H1 (cell line): ENCODE data around the gene PIK3C2G. TPM values are rescaled to one million over a fixed set of nuclear protein-coding genes. Genes with fewer than 3 reads are reported as not detected.

Source experiments
- CTCF ChIA-PET: fragments of 300-600 bp; sonication (Branson Sonifier 250); formaldehyde crosslinking; loops from one replicate; lab custom pipeline; 2021; ENCODE audit not compliant: partially characterized antibody; lab: Charles Lee
- POLR2A ChIA-PET: fragments of 300-600 bp; sonication (Branson Sonifier 250); formaldehyde crosslinking; loops from one replicate; lab custom pipeline; 2021; ENCODE audit warnings: inconsistent platforms; ENCODE audit not compliant: partially characterized antibody; lab: Charles Lee
- DNase-seq, 2 experiments: peaks; one replicate each; pipeline versions ENCODE4 v3.0.0 to v3.0.0-alpha.2; 2010 to 2022; ENCODE audit warnings: low spot score in 2 of 2, low read depth in 1 of 2, mixed read lengths in 1 of 2
- FAIRE-seq: peaks from 2 replicates; lab custom pipeline; 2011; peaks lifted over from hg19 to GRCh38; lab: Jason Lieb, UNC
- H2AFZ ChIP-seq: 2 replicates; pipeline ENCODE4 v1.8.1; 2012; ENCODE audit warnings: low read length, inconsistent platforms
- H2AK5ac ChIP-seq: 2 replicates; pipeline ENCODE4 v1.6.1; 2013; ENCODE audit warnings: low read depth, low read length
- H2BK120ac ChIP-seq: replicated peaks from 2 replicates; pipeline ENCODE3; 2013; ENCODE audit warnings: low read depth, low read length, inconsistent platforms
- H2BK12ac ChIP-seq: 2 replicates; pipeline ENCODE4 v1.6.1; 2013; ENCODE audit warnings: low read depth, low read length
- H2BK15ac ChIP-seq: 2 replicates; pipeline ENCODE4 v1.6.1; 2013; ENCODE audit warnings: low read length
- H2BK20ac ChIP-seq: 2 replicates; pipeline ENCODE4 v1.6.1; 2013; ENCODE audit warnings: low read length
- H2BK5ac ChIP-seq: 2 replicates; pipeline ENCODE4 v1.6.1; 2013; ENCODE audit warnings: low read depth, low read length
- H3K14ac ChIP-seq: 2 replicates; pipeline ENCODE4 v1.6.1; 2013; ENCODE audit warnings: inconsistent platforms; ENCODE audit not compliant: insufficient read length
- H3K18ac ChIP-seq: 2 replicates; pipeline ENCODE4 v1.6.1; 2013; ENCODE audit warnings: low read length; ENCODE audit errors: extremely low read depth
- H3K23ac ChIP-seq: 2 replicates; pipeline ENCODE4 v1.6.1; 2013; ENCODE audit warnings: inconsistent platforms; ENCODE audit not compliant: insufficient read length
- H3K23me2 ChIP-seq: 2 replicates; pipeline ENCODE4 v1.6.1; 2013; ENCODE audit warnings: low read depth, low read length
- H3K27ac ChIP-seq: 2 replicates; pipeline ENCODE4 v1.6.1; 2011; ENCODE audit warnings: low read depth, low read length, inconsistent platforms
- H3K27me3 ChIP-seq, 4 experiments: replicated peaks in 1 of 4; 1 replicate in 1 of 4; 2 replicates in 3 of 4; pipeline versions ENCODE4 v1.6.1 to v1.8.1; 2011 to 2013; ENCODE audit warnings: low read length in 3 of 4, mild to moderate bottlenecking in 3 of 4, inconsistent platforms in 2 of 4, mixed read lengths in 2 of 4, moderate library complexity in 1 of 4; ENCODE audit not compliant: control insufficient read depth in 3 of 4, insufficient read depth in 3 of 4; ENCODE audit errors: extremely low read depth in 1 of 4
- H3K36me3 ChIP-seq, 4 experiments: 2 replicates each; pipeline versions ENCODE4 v1.6.1 to v1.8.1; 2011 to 2013; ENCODE audit warnings: mild to moderate bottlenecking in 4 of 4, low read length in 3 of 4, moderate library complexity in 2 of 4, control low read depth in 1 of 4, inconsistent platforms in 1 of 4; ENCODE audit not compliant: insufficient read depth in 4 of 4, control insufficient read depth in 2 of 4
- H3K4ac ChIP-seq: replicated peaks from 2 replicates; pipeline ENCODE3; 2013; ENCODE audit warnings: low read length, low read depth, mixed read lengths, inconsistent platforms; ENCODE audit not compliant: insufficient read length
- H3K4me1 ChIP-seq, 4 experiments: replicated peaks in 1 of 4; 1 replicate in 1 of 4; 2 replicates in 3 of 4; pipeline versions ENCODE4 v1.6.1 to v1.8.1; 2011 to 2013; ENCODE audit warnings: low read length in 3 of 4, inconsistent platforms in 2 of 4, mixed read lengths in 1 of 4; ENCODE audit not compliant: insufficient read depth in 4 of 4, control insufficient read depth in 3 of 4
- H3K4me2 ChIP-seq, 2 experiments: 2 replicates each; pipeline versions ENCODE4 v1.6.1 to v1.8.1; 2011 to 2013; ENCODE audit warnings: low read depth in 2 of 2, low read length in 2 of 2, control low read depth in 1 of 2, inconsistent platforms in 1 of 2, mild to moderate bottlenecking in 1 of 2; ENCODE audit not compliant: insufficient read depth in 1 of 2
- H3K4me3 ChIP-seq, 4 experiments: fragments of 200-600, 300-600 bp in 1 of 4; sonication (generic), shearing (Covaris generic), sonication (Bioruptor Twin) in 1 of 4; 2 replicates each; pipeline versions ENCODE4 v1.5.1 to v1.8.1; 2011 to 2016; ENCODE audit warnings: low read length in 4 of 4, low read depth in 3 of 4, control low read depth in 2 of 4, inconsistent platforms in 2 of 4, mild to moderate bottlenecking in 2 of 4, mixed read lengths in 1 of 4, moderate library complexity in 1 of 4; ENCODE audit not compliant: insufficient read depth in 2 of 4; ENCODE audit errors: extremely low read depth in 1 of 4
- H3K56ac ChIP-seq: replicated peaks from 2 replicates; pipeline ENCODE3; 2013; ENCODE audit warnings: low read depth, mild to moderate bottlenecking, mixed read lengths, low read length, inconsistent platforms; ENCODE audit not compliant: insufficient read length
- H3K79me1 ChIP-seq: 2 replicates; pipeline ENCODE4 v1.6.1; 2013; ENCODE audit warnings: low read depth, low read length, control low read depth
- H3K79me2 ChIP-seq, 2 experiments: 2 replicates each; pipeline versions ENCODE4 v1.6.1 to v1.8.1; 2012 to 2013; ENCODE audit warnings: low read length in 2 of 2, mild to moderate bottlenecking in 2 of 2, inconsistent platforms in 1 of 2; ENCODE audit not compliant: insufficient read depth in 2 of 2, control insufficient read depth in 1 of 2
- H3K9ac ChIP-seq, 4 experiments: replicated peaks in 1 of 4; 1 replicate in 1 of 4; 2 replicates in 3 of 4; pipeline versions ENCODE4 v1.6.1 to v1.8.1; 2011 to 2013; ENCODE audit warnings: low read depth in 3 of 4, low read length in 3 of 4, control low read depth in 2 of 4, mild to moderate bottlenecking in 2 of 4, moderate library complexity in 2 of 4, inconsistent platforms in 1 of 4; ENCODE audit errors: extremely low read depth in 1 of 4
- H3K9me3 ChIP-seq, 2 experiments: 2 replicates each; pipeline versions ENCODE4 v1.6.1 to v1.8.1; 2012 to 2013; ENCODE audit warnings: mild to moderate bottlenecking in 2 of 2, moderate library complexity in 2 of 2, control low read depth in 1 of 2, inconsistent platforms in 1 of 2, low read depth in 1 of 2, low read length in 1 of 2, mixed read lengths in 1 of 2; ENCODE audit not compliant: insufficient read depth in 2 of 2
- H4K20me1 ChIP-seq, 2 experiments: replicated peaks in 1 of 2; 2 replicates each; pipeline versions ENCODE3 to v1.8.1; 2011 to 2013; ENCODE audit warnings: inconsistent platforms in 2 of 2, low read length in 2 of 2, mild to moderate bottlenecking in 1 of 2; ENCODE audit not compliant: insufficient read depth in 2 of 2, control insufficient read depth in 1 of 2
- H4K5ac ChIP-seq: 2 replicates; pipeline ENCODE4 v1.6.1; 2013; ENCODE audit warnings: low read length, low read depth, mixed read lengths, inconsistent platforms; ENCODE audit not compliant: insufficient read length
- H4K8ac ChIP-seq: 2 replicates; pipeline ENCODE4 v1.8.0; 2013; ENCODE audit warnings: mild to moderate bottlenecking, moderate library complexity, low read length, inconsistent platforms; ENCODE audit not compliant: insufficient read depth; ENCODE audit errors: extremely low read depth
- H4K91ac ChIP-seq: replicated peaks from 2 replicates; pipeline ENCODE3; 2013; ENCODE audit warnings: low read length, mixed read lengths, inconsistent platforms; ENCODE audit not compliant: insufficient read length
- CHD1 ChIP-seq: IDR thresholded peaks from 2 replicates; pipeline ENCODE4 v1.6.1; 2012; ENCODE audit warnings: low read depth, low read length, improper control_type of control experiment
- CHD2 ChIP-seq: IDR thresholded peaks from 2 replicates; pipeline ENCODE4 v1.6.1; 2012; ENCODE audit warnings: low read length, improper control_type of control experiment
- EGR1 ChIP-seq: IDR thresholded peaks from 2 replicates; pipeline ENCODE4 v1.6.1; 2011; ENCODE audit warnings: low read depth, low read length, borderline replicate concordance
- HDAC6 ChIP-seq: IDR thresholded peaks from one replicate; pipeline ENCODE4 v1.7.1; 2012; ENCODE audit warnings: low read depth, mild to moderate bottlenecking, inconsistent platforms, low read length, moderate library complexity
- KDM1A ChIP-seq: fragments of 200-600, 300-600 bp; sonication (generic); IDR thresholded peaks from 2 replicates; pipeline ENCODE4 v1.7.1; 2016; ENCODE audit warnings: mild to moderate bottlenecking, low read length, borderline replicate concordance
- MAFK ChIP-seq: IDR thresholded peaks from 2 replicates; pipeline ENCODE4 v1.6.1; 2012; ENCODE audit warnings: low read depth, mild to moderate bottlenecking, improper control_type of control experiment, low read length
- NRF1 ChIP-seq: IDR thresholded peaks from 2 replicates; pipeline ENCODE4 v1.6.1; 2011; ENCODE audit warnings: mild to moderate bottlenecking, low read depth, low read length, improper control_type of control experiment
- POLR2AphosphoS5 ChIP-seq: IDR thresholded peaks from 2 replicates; pipeline ENCODE4 v1.6.1; 2011; ENCODE audit warnings: low read depth, low read length
- RXRA ChIP-seq: IDR thresholded peaks from 2 replicates; pipeline ENCODE4 v1.6.1; 2011; ENCODE audit warnings: low read depth, mild to moderate bottlenecking, low read length, moderate library complexity; ENCODE audit not compliant: insufficient read depth
- SP4 ChIP-seq: IDR thresholded peaks from 2 replicates; pipeline ENCODE4 v1.6.1; 2012; ENCODE audit warnings: low read length, inconsistent platforms
- YY1 ChIP-seq: IDR thresholded peaks from 2 replicates; pipeline ENCODE4 v1.6.1; 2011; ENCODE audit warnings: low read depth, mild to moderate bottlenecking, low read length
- WGBS, 2 experiments: shearing (Covaris generic) in 1 of 2; methylation state at CpG; one replicate each; pipeline versions ENCODE4 v1.1.6 to v1.1.7; 2013 to 2015; ENCODE audit warnings: low lambda C conversion rate in 2 of 2, mixed read lengths in 2 of 2, inconsistent platforms in 1 of 2, low coverage in 1 of 2, missing lambda C conversion rate in 1 of 2; ENCODE audit not compliant: insufficient replicate concordance in 2 of 2, insufficient coverage in 1 of 2, insufficient read length in 1 of 2; ENCODE audit errors: extremely low coverage in 1 of 2, missing lambda C conversion rate in 1 of 2; 5-methylcytosine and 5-hydroxymethylcytosine counted together
- polyA plus RNA-seq, 7 experiments: library from polyadenylated mRNA; depleted of rRNA in 3 of 7; stranded (reverse) in 5 of 7; unstranded in 2 of 7; fragments of >200 nt in 5 of 7; fragments of 200-250 nt in 2 of 7; gene quantifications; 1 replicate in 5 of 7; 2 replicates in 1 of 7; 4 replicates in 1 of 7; pipeline versions ENCODE4 v1.2.1 to v1.2.3, GENCODE V29; 2011 to 2013; ENCODE audit warnings: missing spikeins in 2 of 7, mixed read lengths in 2 of 7
- total RNA-seq: library from RNA; stranded (reverse); fragmentation: NEBNext Ultra II Directional; extraction: Animal tissue kit (Norgen Biotek cat#: 25700); gene quantifications from 2 replicates; pipeline ENCODE4 v1.2.1, GENCODE V29; 2021
- TF ChIP-seq, protein P1 (sequence below): IDR thresholded peaks from 2 replicates; pipeline ENCODE4 v1.6.1; 2012; ENCODE audit warnings: inconsistent platforms

The PIK3C2G gene
- total and polyA plus RNA-seq, 2 of the 8 experiments (the other 6 are each of a cell fraction or from before 2014, with no cell fraction given): not detected

DNA sequence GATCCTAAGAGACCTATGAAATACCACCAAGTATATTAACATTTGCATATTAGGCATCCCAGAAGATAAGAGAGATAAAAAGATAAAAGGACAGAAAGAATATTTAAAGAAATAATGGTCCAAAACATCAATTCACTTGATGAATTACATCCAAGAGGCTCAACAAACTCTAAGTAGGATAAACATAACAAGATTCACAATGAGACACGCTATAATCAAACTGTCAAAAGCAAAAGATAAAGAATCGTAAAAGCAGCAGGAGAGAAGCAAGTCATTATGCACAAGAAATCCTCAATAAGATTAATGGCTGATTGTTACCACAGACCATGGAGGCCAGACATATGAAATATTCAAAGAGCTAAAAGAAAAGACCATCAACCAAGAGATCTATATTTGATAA is 396.9 kb downstream of the PIK3C2G start:
- DNase-seq: no peak
- Histone ChIP-seq H2BK5ac (no peak overlapping the region), H3K18ac (no peak overlapping the region), H2BK20ac (no peak overlapping the region), H3K4me2 (no peak overlapping the region), H3K4me3 (no peak overlapping the region), H3K27ac (no peak overlapping the region), H2AFZ (no peak overlapping the region), H2BK120ac (no peak overlapping the region), H3K79me2 (no peaks in the 10 kb centered on the region), H4K20me1 (no peaks in the 10 kb centered on the region), H3K23me2 (no peaks in the 10 kb centered on the region), H2AK5ac (no peak overlapping the region), H3K27me3 (no peaks in the 10 kb centered on the region), H2BK15ac (no peak overlapping the region), H3K79me1 (no peaks in the 10 kb centered on the region), H3K14ac (no peak overlapping the region), H3K23ac (no peak overlapping the region), H4K8ac (no peak overlapping the region), H4K91ac (no peak overlapping the region), H3K9me3 (no peaks in the 10 kb centered on the region), H3K4me1 (no peaks in the 10 kb centered on the region), H3K56ac (no peak overlapping the region), H2BK12ac (no peak overlapping the region), H4K5ac (no peak overlapping the region), H3K4ac (no peak overlapping the region), H3K9ac (no peak overlapping the region), H3K36me3 (no peaks in the 10 kb centered on the region)
- CTCF ChIA-PET: interaction anchor here (1.2 to 1.3 kb wide), 2 partner anchors 16 kb away, joined by 3 read pairs; no protein-coding TSS in a partner anchor
- no peak for TF ChIP-seq RXRA
- TF ChIP-seq CHD2: no peak
- no peak for TF ChIP-seq KDM1A
- TF ChIP-seq EGR1: no peak
- TF ChIP-seq NRF1: no peak
- no peak for TF ChIP-seq SP4
- no peak for TF ChIP-seq POLR2AphosphoS5
- TF ChIP-seq CHD1: no peak
- TF ChIP-seq YY1: no peak
- TF ChIP-seq, protein P1, sequence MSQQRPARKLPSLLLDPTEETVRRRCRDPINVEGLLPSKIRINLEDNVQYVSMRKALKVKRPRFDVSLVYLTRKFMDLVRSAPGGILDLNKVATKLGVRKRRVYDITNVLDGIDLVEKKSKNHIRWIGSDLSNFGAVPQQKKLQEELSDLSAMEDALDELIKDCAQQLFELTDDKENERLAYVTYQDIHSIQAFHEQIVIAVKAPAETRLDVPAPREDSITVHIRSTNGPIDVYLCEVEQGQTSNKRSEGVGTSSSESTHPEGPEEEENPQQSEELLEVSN: no peak
- no peak for TF ChIP-seq MAFK
- no peak for TF ChIP-seq HDAC6
- WGBS, 2 experiments: 93% methylated on average over 2 of the region's 2 CpGs; no CpG with 5 or more reads in 1 of the 2 experiments
- POLR2A ChIA-PET: no interaction called here
- no peak for FAIRE-seq
